HepG2 (cell line): ENCODE results near the gene SMIM12. TPM values are rescaled to one million over a fixed set of nuclear protein-coding genes. Genes with fewer than 3 reads are reported as not detected.

ENCODE experiments used
- ELF1 ChIP-seq: sonication (generic); formaldehyde crosslinking; IDR thresholded peaks from 2 replicates; pipeline ENCODE4 v1.4.0; 2020; ENCODE audit warnings: missing genetic modification reagents
- ESRRA ChIP-seq: sonication (generic); formaldehyde crosslinking; IDR thresholded peaks from 2 replicates; pipeline ENCODE4 v1.5.1; 2020; ENCODE audit warnings: mild to moderate bottlenecking, low read depth, missing genetic modification reagents
- FOXJ3 ChIP-seq: sonication (generic); formaldehyde crosslinking; IDR thresholded peaks from 2 replicates; pipeline ENCODE4 v1.4.0; 2020; ENCODE audit warnings: missing genetic modification reagents, mild to moderate bottlenecking, borderline replicate concordance
- HIVEP1 ChIP-seq: sonication (generic); formaldehyde crosslinking; IDR thresholded peaks from 2 replicates; pipeline ENCODE4 v1.4.0; 2020; ENCODE audit warnings: mild to moderate bottlenecking, missing genetic modification reagents
- HMG20A ChIP-seq: IDR thresholded peaks from 2 replicates; pipeline ENCODE4 v1.6.1; 2016; ENCODE audit warnings: borderline replicate concordance
- MAX ChIP-seq: IDR thresholded peaks from 2 replicates; pipeline ENCODE4 v1.6.1; 2012; ENCODE audit warnings: inconsistent platforms
- MYC ChIP-seq: sonication (generic); formaldehyde crosslinking; IDR thresholded peaks from 2 replicates; pipeline ENCODE4 v1.9.0; 2021; ENCODE audit warnings: missing genetic modification reagents, borderline replicate concordance
- PHB2 ChIP-seq: fragments of 450-650 bp; IDR thresholded peaks from 2 replicates; pipeline ENCODE4 v1.6.1; 2018; ENCODE audit not compliant: partially characterized antibody
- SMARCC2 ChIP-seq: fragments of 450-650 bp; IDR thresholded peaks from 2 replicates; pipeline ENCODE4 v1.6.1; 2017; ENCODE audit warnings: antibody characterized with exemption, mild to moderate bottlenecking
- SMC3 ChIP-seq: IDR thresholded peaks from 2 replicates; pipeline ENCODE4 v1.6.1; 2011; ENCODE audit warnings: low read length, improper control_type of control experiment
- SP1 ChIP-seq, 2 experiments: fragments of 450-650 bp in 1 of 2; sonication (generic) in 1 of 2; formaldehyde crosslinking in 1 of 2; IDR thresholded peaks; 2 replicates each; pipeline versions ENCODE4 v1.4.0 to v1.6.1; 2016 to 2020; ENCODE audit warnings: missing genetic modification reagents in 1 of 2
- TAF15 ChIP-seq: fragments of 200-400 bp; formaldehyde crosslinking; IDR thresholded peaks from one replicate; pipeline ENCODE4 v1.6.1; 2018; ENCODE audit warnings: mild to moderate bottlenecking, low read depth, low read length; ENCODE audit not compliant: poor library complexity, severe bottlenecking
- TRAFD1 ChIP-seq: sonication (generic); formaldehyde crosslinking; IDR thresholded peaks from 2 replicates; pipeline ENCODE4 v1.5.1; 2020; ENCODE audit warnings: missing genetic modification reagents, mild to moderate bottlenecking, borderline replicate concordance
- YEATS4 ChIP-seq: sonication (generic); formaldehyde crosslinking; IDR thresholded peaks from 2 replicates; pipeline ENCODE4 v1.4.0; 2020; ENCODE audit warnings: missing genetic modification reagents, borderline replicate concordance
- YY1 ChIP-seq: IDR thresholded peaks from 2 replicates; pipeline ENCODE4 v1.6.1; 2011; ENCODE audit warnings: low read length, low read depth, moderate library complexity, mild to moderate bottlenecking; ENCODE audit not compliant: insufficient read depth, insufficient replicate concordance
- ZFX ChIP-seq: sonication (generic); formaldehyde crosslinking; IDR thresholded peaks from 2 replicates; pipeline ENCODE4 v1.4.0; 2020; ENCODE audit warnings: mild to moderate bottlenecking, low read depth, missing genetic modification reagents, moderate library complexity
- ZNF121 ChIP-seq: sonication (generic); formaldehyde crosslinking; IDR thresholded peaks from 2 replicates; pipeline ENCODE4 v1.5.0; 2020; ENCODE audit warnings: mild to moderate bottlenecking, missing genetic modification reagents
- ZNF263 ChIP-seq: sonication (generic); formaldehyde crosslinking; IDR thresholded peaks from 2 replicates; pipeline ENCODE4 v1.4.0; 2020; ENCODE audit warnings: missing genetic modification reagents
- ZNF367 ChIP-seq: sonication (generic); formaldehyde crosslinking; IDR thresholded peaks from 2 replicates; pipeline ENCODE4 v1.4.0; 2020; ENCODE audit warnings: missing genetic modification reagents, borderline replicate concordance
- ZNF430 ChIP-seq: sonication (generic); formaldehyde crosslinking; IDR thresholded peaks from 2 replicates; pipeline ENCODE4 v1.9.0; 2021; ENCODE audit warnings: mild to moderate bottlenecking, missing genetic modification reagents
- ZNF567 ChIP-seq: sonication (generic); formaldehyde crosslinking; IDR thresholded peaks from 2 replicates; pipeline ENCODE4 v1.8.1; 2023; ENCODE audit warnings: mild to moderate bottlenecking, missing genetic modification reagents, borderline replicate concordance
- ZNF597 ChIP-seq: sonication (generic); formaldehyde crosslinking; IDR thresholded peaks from 2 replicates; pipeline ENCODE4 v1.5.0; 2020; ENCODE audit warnings: missing genetic modification reagents
- ZNF607 ChIP-seq: sonication (generic); formaldehyde crosslinking; IDR thresholded peaks from 2 replicates; pipeline ENCODE4 v1.5.1; 2020; ENCODE audit warnings: missing genetic modification reagents, mild to moderate bottlenecking, borderline replicate concordance
- ZNF670 ChIP-seq: sonication (generic); formaldehyde crosslinking; IDR thresholded peaks from 2 replicates; pipeline ENCODE4 v1.8.0; 2022; ENCODE audit warnings: mild to moderate bottlenecking, missing genetic modification reagents, borderline replicate concordance
- ZSCAN29 ChIP-seq: sonication (generic); formaldehyde crosslinking; conservative IDR thresholded peaks from 2 replicates; pipeline ENCODE4 v1.4.0; 2020; ENCODE audit warnings: mild to moderate bottlenecking, missing genetic modification reagents
- polyA plus RNA-seq, 8 experiments: library from polyadenylated mRNA; depleted of rRNA in 3 of 8; stranded (reverse) in 7 of 8; unstranded in 1 of 8; fragments of >200 nt; fragmentation: Illumina TruSeq in 4 of 8; extraction: Trizol in 4 of 8; gene quantifications; 2 replicates each; pipeline versions ENCODE4 v1.2.1 to v1.2.3, GENCODE V29; 2011 to 2016; ENCODE audit warnings: low read depth in 4 of 8, missing spikeins in 1 of 8, mixed read lengths in 1 of 8; ENCODE audit not compliant: insufficient read depth in 1 of 8
- total RNA-seq, 5 experiments: library from RNA; depleted of rRNA; stranded (reverse); fragments of >200 nt; fragmentation: Illumina TruSeq; extraction: Trizol; gene quantifications; 2 replicates each; pipeline ENCODE4 v1.2.3, GENCODE V29; 2016; ENCODE audit warnings: low read depth in 1 of 5

The SMIM12 gene
- total and polyA plus RNA-seq, 2 of the 13 experiments (the other 11 are each of a cell fraction or from before 2014, with no cell fraction given): 20.1 to 41.3 TPM

- no peak for TF ChIP-seq ZNF367 (CRISPR knock-in tag)
- TF ChIP-seq HIVEP1 (CRISPR knock-in tag): no peak
- peak; percentile 42 for TF ChIP-seq TAF15
- no peak for TF ChIP-seq PHB2
- TF ChIP-seq ZNF597: no peak
- no peak for TF ChIP-seq TRAFD1 (CRISPR knock-in tag)
- TF ChIP-seq ESRRA (CRISPR knock-in tag): peak; percentile 78
- no peak for TF ChIP-seq HMG20A (CRISPR knock-in tag)
- peak; percentile 95 for TF ChIP-seq ZFX (CRISPR knock-in tag)
- no peak for TF ChIP-seq SMARCC2
- TF ChIP-seq MYC (CRISPR knock-in tag): peak; percentile 99
- peak; percentile 72; the same call in 1 of the 2 replicates for TF ChIP-seq ZNF670 (CRISPR knock-in tag)
- no peak for TF ChIP-seq ZNF567 (CRISPR knock-in tag)
- no peak for TF ChIP-seq SP1 (IDR thresholded peaks at IDR 0.05)
- peak; percentile 61 for TF ChIP-seq SP1 (CRISPR knock-in tag; IDR thresholded peaks at IDR 0.05)
- TF ChIP-seq ZNF121 (CRISPR knock-in tag): 0 out of 2 replicates have a peak, but pooled peaks have one; percentile 10
- peak; percentile 32 for TF ChIP-seq SMC3
- peak; percentile 45; the same call in 1 of the 2 replicates for TF ChIP-seq ZSCAN29 (CRISPR knock-in tag)
- TF ChIP-seq ZNF607 (CRISPR knock-in tag): peak; percentile 80; the same call in 1 of the 2 replicates
- peak; percentile 68 for TF ChIP-seq ZNF430
- peak; percentile 95 for TF ChIP-seq YEATS4 (CRISPR knock-in tag)
- 0 out of 2 replicates have a peak, but pooled peaks have one; percentile 33 for TF ChIP-seq ZNF263 (CRISPR knock-in tag)
- peak; percentile 98 for TF ChIP-seq MAX
- peak; percentile 75 for TF ChIP-seq YY1
- TF ChIP-seq ELF1: peak; percentile 91
- peak; percentile 70; the same call in 1 of the 2 replicates for TF ChIP-seq FOXJ3 (CRISPR knock-in tag)
Measured at GRCh38 chr1:34859446-34860200, at the start of gene SMIM12 (continued).
